Esophagus muscularis mucosa (tissue), 4 donors: ENCODE measurements around the gene BCL11B. TPM values are rescaled to one million over a fixed set of nuclear protein-coding genes. Genes with fewer than 3 reads are reported as not detected.

Source experiments
- DNase-seq: peaks from one replicate; pipeline ENCODE4 v3.0.0-alpha.2; 2017; ENCODE audit errors: extremely low spot score
- H3K27ac ChIP-seq, 4 donors: fragments of 200-600 bp; sonication (generic); replicated peaks in 1 of 4; 1 replicate in 3 of 4; 2 replicates in 1 of 4; pipeline ENCODE4 v1.5.1; 2016 to 2019; ENCODE audit warnings: mild to moderate bottlenecking in 1 of 4
- H3K27me3 ChIP-seq, 4 donors: fragments of 200-600 bp; sonication (generic); one replicate each; pipeline versions ENCODE4 v1.5.1 to v1.6.0; 2016 to 2019
- H3K36me3 ChIP-seq, 4 donors: fragments of 200-600 bp; sonication (generic); one replicate each; pipeline ENCODE4 v1.5.1; 2016 to 2019
- H3K4me1 ChIP-seq, 4 donors: fragments of 200-600 bp; sonication (generic); one replicate each; pipeline ENCODE4 v1.5.1; 2016 to 2019
- H3K4me3 ChIP-seq, 4 donors: fragments of 200-600 bp; sonication (generic); 1 replicate in 2 of 4; 2 replicates in 2 of 4; pipeline ENCODE4 v1.5.1; 2016 to 2019; ENCODE audit warnings: mild to moderate bottlenecking in 4 of 4, moderate library complexity in 1 of 4
- H3K9me3 ChIP-seq, 4 donors: fragments of 200-600 bp; sonication (generic); 1 replicate in 3 of 4; 2 replicates in 1 of 4; pipeline ENCODE4 v1.5.1; 2016 to 2019
- EP300 ChIP-seq: sonication (generic); formaldehyde crosslinking; IDR thresholded peaks from one replicate; pipeline ENCODE4 v1.6.1; 2017; ENCODE audit warnings: antibody characterized with exemption
- POLR2A ChIP-seq: fragments of 450-650 bp; IDR thresholded peaks from one replicate; pipeline ENCODE4 v1.6.1; 2017; ENCODE audit warnings: antibody characterized with exemption, moderate library complexity, mild to moderate bottlenecking, low read depth
- POLR2AphosphoS5 ChIP-seq, 2 donors: sonication (generic); formaldehyde crosslinking; IDR thresholded peaks; one replicate each; pipeline ENCODE4 v1.6.1; 2017; ENCODE audit warnings: antibody characterized with exemption in 2 of 2
- WGBS: methylation state at CpG from one replicate; pipeline ENCODE4 v1.1.5; 2018; 5-methylcytosine and 5-hydroxymethylcytosine counted together
- intact Hi-C: fragments of 100-400 bp; cut with DNase I; formaldehyde crosslinking; loops from one replicate; pipeline ENCODE4 v1.15.1; 2023
- total RNA-seq, 4 donors: library from RNA; depleted of rRNA; stranded (reverse); fragments of >200 nt; gene quantifications; one replicate each; pipeline versions ENCODE4 v1.1.0 to v1.2.1, GENCODE V29; 2016
- TF ChIP-seq, protein P1 (sequence below), 3 experiments: fragments of 200-600 bp in 2 of 3; fragments of 450-650 bp in 1 of 3; sonication (generic) in 2 of 3; IDR thresholded peaks; one replicate each; pipeline ENCODE4 v1.5.1; 2017 to 2019; ENCODE audit warnings: antibody characterized with exemption in 3 of 3, mild to moderate bottlenecking in 2 of 3, moderate library complexity in 1 of 3

BCL11B gene
- total RNA-seq, 4 donors from 2014 or later, result 0.34 to 0.65 (median 0.46) TPM

DNA sequence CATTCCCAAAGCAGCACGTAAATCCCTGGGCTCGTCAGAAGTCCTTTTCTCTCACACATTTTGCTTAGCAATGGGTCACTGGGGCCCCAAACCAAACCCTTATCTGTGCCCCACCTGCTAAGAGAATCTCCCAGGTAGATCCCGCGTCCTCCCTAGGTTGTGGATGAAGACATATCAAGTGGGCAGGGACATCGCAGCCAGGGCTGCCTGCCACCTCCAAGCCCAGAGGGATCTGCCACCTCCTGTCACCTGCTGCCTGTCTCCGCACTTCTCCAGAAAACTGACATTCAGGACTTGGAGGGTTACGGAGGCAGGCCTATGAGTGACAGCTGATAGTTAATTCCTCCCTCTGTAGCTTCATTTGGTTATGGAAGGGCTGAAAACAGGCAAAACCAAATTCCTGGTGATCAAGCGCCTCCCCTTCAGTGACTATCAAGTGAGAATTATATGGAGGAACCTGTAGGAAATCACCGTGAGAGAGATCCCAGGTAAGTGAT is 19.5 kb downstream of the BCL11B start:
- intact Hi-C loops, result no loop called here
- no peak overlapping the region for H3K4me3 ChIP-seq
- no peaks in the 10 kb centered on the region for H3K9me3 ChIP-seq
- no peak overlapping the region for H3K27ac ChIP-seq
- TF ChIP-seq, protein P1, sequence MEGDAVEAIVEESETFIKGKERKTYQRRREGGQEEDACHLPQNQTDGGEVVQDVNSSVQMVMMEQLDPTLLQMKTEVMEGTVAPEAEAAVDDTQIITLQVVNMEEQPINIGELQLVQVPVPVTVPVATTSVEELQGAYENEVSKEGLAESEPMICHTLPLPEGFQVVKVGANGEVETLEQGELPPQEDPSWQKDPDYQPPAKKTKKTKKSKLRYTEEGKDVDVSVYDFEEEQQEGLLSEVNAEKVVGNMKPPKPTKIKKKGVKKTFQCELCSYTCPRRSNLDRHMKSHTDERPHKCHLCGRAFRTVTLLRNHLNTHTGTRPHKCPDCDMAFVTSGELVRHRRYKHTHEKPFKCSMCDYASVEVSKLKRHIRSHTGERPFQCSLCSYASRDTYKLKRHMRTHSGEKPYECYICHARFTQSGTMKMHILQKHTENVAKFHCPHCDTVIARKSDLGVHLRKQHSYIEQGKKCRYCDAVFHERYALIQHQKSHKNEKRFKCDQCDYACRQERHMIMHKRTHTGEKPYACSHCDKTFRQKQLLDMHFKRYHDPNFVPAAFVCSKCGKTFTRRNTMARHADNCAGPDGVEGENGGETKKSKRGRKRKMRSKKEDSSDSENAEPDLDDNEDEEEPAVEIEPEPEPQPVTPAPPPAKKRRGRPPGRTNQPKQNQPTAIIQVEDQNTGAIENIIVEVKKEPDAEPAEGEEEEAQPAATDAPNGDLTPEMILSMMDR (IDR thresholded peaks at IDR 0.05), result no peak
- TF ChIP-seq POLR2AphosphoS5 (IDR thresholded peaks at IDR 0.05), result no peak
- no peak for TF ChIP-seq EP300
- no peak for TF ChIP-seq POLR2A
- H3K36me3 ChIP-seq, result no peaks in the 10 kb centered on the region
- no peaks in the 10 kb centered on the region for H3K4me1 ChIP-seq
- DNase-seq, result no peak
- peaks cover 0 to 88% (median 7%) of the 10 kb centered on the region in 4 donors for H3K27me3 ChIP-seq
- WGBS, result 75% methylated on average over 9 of the region's 9 CpGs

DNA sequence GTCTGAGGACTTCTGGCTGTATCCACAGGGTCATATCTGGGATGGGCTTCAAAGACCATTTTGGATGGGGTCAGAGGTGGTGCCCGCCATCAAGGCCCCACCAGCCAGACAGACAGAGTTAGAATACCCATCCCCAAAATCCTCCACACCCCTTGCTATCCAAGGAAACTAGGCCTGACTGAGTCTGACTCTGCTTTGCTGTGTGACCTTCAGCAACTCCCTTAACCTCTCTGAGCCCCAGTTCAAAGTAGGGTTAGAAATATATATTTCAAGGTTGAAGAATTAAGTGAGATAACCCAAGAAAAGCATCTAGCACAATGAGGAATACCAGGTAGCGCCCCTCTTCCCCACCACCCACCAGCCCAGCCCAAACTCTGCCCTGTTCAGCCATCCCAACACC is 20.3 kb downstream of the BCL11B start:
- H3K4me3 ChIP-seq, result no peak overlapping the region
- intact Hi-C loops, result no loop called here
- H3K36me3 ChIP-seq, result no peaks in the 10 kb centered on the region
- DNase-seq, result no peak
- H3K4me1 ChIP-seq, result peaks cover 0 to 6% (median 3%) of the 10 kb centered on the region in 4 donors
- no peak for TF ChIP-seq EP300
- TF ChIP-seq POLR2A, result no peak
- no peak for TF ChIP-seq POLR2AphosphoS5 (IDR thresholded peaks at IDR 0.05)
- TF ChIP-seq, protein P1 (IDR thresholded peaks at IDR 0.05), result no peak
- WGBS, result 88% methylated on average over 2 of the region's 2 CpGs
- peaks cover 0 to 89% (median 14%) of the 10 kb centered on the region in 4 donors for H3K27me3 ChIP-seq
- H3K27ac ChIP-seq, result no peak overlapping the region
- H3K9me3 ChIP-seq, result no peaks in the 10 kb centered on the region

DNA sequence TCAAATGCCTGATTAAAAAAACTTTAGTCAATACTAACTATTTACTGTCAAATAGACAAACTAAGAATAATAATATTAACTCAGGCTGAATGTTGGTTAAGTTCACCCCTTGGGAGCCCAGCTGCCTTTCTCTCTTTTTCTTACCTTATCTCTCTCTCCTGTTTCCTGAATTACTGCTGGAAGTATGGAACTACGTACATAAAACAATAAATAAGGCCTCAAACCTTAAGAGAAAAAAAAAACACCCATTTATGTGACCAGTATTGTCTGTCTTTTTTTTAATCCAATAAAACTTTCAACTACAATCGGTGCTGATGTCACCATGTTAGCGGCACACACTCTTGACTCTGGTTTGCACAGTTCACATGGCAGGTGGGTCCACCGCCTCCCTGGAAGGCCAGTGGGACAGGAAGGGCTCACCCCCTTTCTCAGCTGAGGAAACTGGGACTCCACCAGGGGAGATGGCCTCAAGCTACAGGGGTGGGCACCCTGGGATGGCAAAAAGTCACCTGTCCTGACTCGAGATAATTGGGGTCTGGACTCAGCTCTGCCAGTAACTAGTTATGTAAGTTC is 21.3 kb downstream of the BCL11B start:
- H3K4me3 ChIP-seq, result no peak overlapping the region
- no peaks in the 10 kb centered on the region for H3K9me3 ChIP-seq
- no peaks in the 10 kb centered on the region for H3K36me3 ChIP-seq
- no peak for DNase-seq
- H3K27me3 ChIP-seq, result peaks cover 0 to 89% (median 22%) of the 10 kb centered on the region in 4 donors
- 74% methylated on average over 4 of the region's 5 CpGs for WGBS
- TF ChIP-seq EP300 (no peak), POLR2A (no peak), POLR2AphosphoS5 (IDR thresholded peaks at IDR 0.05) (no peak)
- TF ChIP-seq, protein P1 (IDR thresholded peaks at IDR 0.05), result no peak
- intact Hi-C loops, result no loop called here
- no peak overlapping the region for H3K27ac ChIP-seq
- H3K4me1 ChIP-seq, result peaks cover 5 to 16% (median 13%) of the 10 kb centered on the region in 4 donors

DNA sequence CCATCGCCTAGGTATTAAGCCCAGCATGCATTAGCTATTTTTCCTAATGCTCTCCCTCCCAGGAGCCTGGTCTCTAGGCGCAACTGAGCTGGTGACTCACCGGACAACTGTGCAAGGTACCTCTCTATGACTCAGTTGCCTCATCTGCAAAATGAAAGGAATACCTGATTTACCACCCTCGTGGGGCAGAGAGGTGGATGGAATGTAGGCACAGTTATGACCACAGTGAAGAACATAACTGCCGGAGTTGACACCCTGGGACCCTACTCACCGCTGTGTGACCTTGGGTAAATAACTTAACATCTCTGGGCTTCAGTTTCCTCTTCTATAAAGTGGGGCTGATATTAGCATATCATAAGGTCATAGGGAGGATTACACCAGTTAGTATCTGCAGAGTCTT is 22.6 kb downstream of the BCL11B start:
- no peak for DNase-seq
- peaks cover 0 to 95% (median 23%) of the 10 kb centered on the region in 4 donors for H3K27me3 ChIP-seq
- H3K36me3 ChIP-seq, result no peaks in the 10 kb centered on the region
- TF ChIP-seq, protein P1 (IDR thresholded peaks at IDR 0.05), result no peak
- TF ChIP-seq POLR2AphosphoS5 (IDR thresholded peaks at IDR 0.05), result no peak
- no peak for TF ChIP-seq POLR2A
- no peak for TF ChIP-seq EP300
- H3K27ac ChIP-seq, result no peak overlapping the region
- WGBS, result 97% methylated on average over 6 of the region's 6 CpGs
- intact Hi-C loops, result no loop called here
- peaks cover 5 to 19% (median 16%) of the 10 kb centered on the region in 4 donors for H3K4me1 ChIP-seq
- no peak overlapping the region for H3K4me3 ChIP-seq
- H3K9me3 ChIP-seq, result no peaks in the 10 kb centered on the region
